Prostate gland (tissue), 2 donors: ENCODE measurements around the gene DCP1A.

Experiments used
- POLR2A ChIP-seq: fragments of 450-650 bp; IDR thresholded peaks from one replicate; pipeline ENCODE4 v1.6.1; 2016; ENCODE audit warnings: antibody characterized with exemption, mild to moderate bottlenecking
- POLR2AphosphoS5 ChIP-seq: sonication (generic); formaldehyde crosslinking; IDR thresholded peaks from one replicate; pipeline ENCODE4 v1.6.1; 2017; ENCODE audit warnings: antibody characterized with exemption
- TF ChIP-seq, protein P1 (sequence below), 4 experiments: fragments of 200-600 bp in 2 of 4; fragments of 450-650 bp in 2 of 4; sonication (generic) in 2 of 4; IDR thresholded peaks; 1 replicate in 3 of 4; 2 replicates in 1 of 4; pipeline ENCODE4 v1.5.1; 2016 to 2019; ENCODE audit warnings: antibody characterized with exemption in 4 of 4, mild to moderate bottlenecking in 2 of 4, moderate library complexity in 2 of 4

DNA sequence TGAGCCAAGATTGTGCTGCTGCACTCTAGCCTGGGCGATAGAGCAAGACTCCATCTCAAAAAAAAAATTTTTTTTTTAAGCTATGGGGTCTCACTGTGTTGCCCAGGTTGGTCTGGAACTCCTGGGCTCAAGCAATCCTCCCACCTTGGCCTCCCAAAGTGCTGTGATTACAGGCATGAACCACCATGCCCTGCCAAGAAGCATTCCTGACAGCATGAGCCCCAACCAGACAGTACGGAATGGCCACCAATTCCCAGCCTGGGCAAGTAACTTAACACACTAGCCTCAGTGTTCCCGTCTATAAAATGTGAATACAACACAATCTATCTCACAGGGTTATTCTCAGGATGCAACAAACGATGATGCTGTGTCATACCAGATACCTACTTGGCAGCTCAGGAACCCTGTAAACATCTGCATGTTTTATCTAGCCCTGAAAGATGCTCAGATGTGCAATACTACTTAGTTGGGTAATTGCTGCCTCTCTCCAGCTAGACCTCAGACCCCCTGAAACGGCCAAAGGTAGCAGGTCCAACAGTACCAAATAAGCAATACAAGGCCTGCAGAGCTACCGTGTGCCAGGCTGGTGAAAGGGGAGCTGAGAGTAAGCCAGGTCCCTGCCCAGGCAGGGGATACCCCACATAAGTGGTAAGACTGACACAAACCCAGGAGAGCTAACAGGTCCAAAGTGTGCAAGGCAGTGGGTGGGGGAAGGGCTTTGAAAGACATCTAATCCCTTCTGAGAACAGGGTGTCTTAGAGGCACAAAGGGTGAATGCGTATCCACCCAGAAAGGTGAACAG, 93.4 kb downstream of the DCP1A start:
- TF ChIP-seq, protein P1, sequence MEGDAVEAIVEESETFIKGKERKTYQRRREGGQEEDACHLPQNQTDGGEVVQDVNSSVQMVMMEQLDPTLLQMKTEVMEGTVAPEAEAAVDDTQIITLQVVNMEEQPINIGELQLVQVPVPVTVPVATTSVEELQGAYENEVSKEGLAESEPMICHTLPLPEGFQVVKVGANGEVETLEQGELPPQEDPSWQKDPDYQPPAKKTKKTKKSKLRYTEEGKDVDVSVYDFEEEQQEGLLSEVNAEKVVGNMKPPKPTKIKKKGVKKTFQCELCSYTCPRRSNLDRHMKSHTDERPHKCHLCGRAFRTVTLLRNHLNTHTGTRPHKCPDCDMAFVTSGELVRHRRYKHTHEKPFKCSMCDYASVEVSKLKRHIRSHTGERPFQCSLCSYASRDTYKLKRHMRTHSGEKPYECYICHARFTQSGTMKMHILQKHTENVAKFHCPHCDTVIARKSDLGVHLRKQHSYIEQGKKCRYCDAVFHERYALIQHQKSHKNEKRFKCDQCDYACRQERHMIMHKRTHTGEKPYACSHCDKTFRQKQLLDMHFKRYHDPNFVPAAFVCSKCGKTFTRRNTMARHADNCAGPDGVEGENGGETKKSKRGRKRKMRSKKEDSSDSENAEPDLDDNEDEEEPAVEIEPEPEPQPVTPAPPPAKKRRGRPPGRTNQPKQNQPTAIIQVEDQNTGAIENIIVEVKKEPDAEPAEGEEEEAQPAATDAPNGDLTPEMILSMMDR (IDR thresholded peaks at IDR 0.05): no peak
- TF ChIP-seq POLR2A: no peak
- TF ChIP-seq POLR2AphosphoS5: no peak
